COR-L47 (cell line): ENCODE results near the gene CCDC194.

Experiments
- DNase-seq: peaks from one replicate; lab custom pipeline; 2025; lab: John Stamatoyannopoulos, UW

CCDC194 gene, protein sequence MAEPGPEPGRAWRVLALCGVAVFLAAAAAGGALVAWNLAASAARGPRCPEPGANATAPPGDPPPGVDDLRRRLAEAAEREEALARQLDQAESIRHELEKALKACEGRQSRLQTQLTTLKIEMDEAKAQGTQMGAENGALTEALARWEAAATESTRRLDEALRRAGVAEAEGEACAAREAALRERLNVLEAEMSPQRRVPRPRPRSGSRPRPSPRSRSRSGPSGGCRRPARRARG

DNA sequence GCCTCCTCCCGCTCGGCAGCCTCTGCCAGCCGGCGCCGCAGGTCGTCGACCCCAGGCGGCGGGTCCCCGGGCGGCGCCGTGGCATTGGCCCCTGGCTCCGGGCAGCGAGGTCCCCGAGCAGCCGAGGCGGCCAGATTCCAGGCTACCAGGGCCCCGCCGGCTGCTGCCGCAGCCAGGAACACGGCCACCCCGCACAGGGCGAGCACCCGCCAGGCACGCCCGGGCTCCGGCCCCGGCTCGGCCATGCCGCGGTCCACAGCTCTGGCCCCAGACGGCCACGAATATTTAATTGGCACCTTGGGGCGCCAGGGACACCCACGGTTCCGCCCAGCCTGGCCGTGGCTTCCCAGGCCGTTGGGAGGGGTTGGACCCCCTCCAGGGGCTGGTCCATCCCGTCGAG is at the start of gene CCDC194:
Gene CCDC194, minus strand, starts transcription at position 283 of the 400 bp plus-strand sequence. Its CDS starts 38 bp downstream, at position 245.
- DNase-seq: no peak

DNA sequence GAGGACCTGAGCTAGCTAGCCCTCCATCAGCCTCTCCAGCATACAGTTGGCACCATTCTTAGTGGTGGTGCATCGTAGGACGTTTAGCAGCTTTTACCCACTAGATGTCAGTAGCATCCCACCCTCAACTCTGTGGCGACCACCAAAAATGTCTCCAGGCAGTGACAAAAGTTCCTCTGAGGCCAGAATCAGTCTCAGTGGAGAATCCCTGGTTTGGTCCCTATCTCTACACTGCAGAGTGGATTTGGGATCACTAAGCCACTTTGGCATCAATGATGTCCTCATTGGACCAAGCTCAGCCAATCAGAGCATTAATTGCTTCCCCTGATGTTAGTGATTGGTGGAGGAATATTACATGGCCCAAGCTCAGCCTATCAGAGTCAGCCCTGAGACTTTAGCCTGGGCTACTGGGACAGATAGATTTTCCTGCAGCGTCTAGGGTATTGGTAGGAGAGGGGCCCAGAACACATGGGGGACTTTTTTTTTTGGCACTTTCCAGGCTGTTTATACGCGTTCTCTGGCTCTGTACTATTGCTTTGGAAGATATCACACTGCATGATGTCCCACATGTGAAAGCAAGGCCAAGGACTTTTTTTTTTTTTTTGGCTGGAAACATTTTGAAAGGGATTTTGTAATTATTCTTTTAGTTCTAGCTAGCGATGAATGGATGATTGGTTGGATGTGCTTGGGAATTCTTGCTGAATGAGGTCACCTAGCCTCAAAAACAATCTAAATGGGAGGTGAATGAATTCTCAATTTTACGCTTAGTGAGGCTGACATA is 47.4 kb upstream of the CCDC194 start:
- DNase-seq: no peak

DNA sequence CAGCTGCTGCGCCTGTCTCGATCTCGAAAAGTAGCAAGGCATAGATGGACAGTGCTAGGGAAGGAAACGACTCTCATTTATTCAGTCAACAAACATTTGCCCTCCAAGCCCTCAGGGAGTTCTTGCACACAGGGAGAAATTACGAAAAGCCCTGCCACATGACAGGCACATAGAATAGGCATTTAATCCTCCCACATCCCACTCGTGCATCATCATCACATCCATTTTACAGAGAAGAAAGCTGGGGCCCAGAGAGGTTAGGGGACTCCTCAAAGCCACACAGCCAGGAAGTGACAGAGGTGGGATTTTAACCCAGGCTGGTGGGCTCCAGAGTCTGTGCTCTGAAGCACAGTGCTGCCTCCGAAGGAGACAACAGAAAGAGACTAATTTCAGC is 42.9 kb upstream of the CCDC194 start:
- DNase-seq: no peak

DNA sequence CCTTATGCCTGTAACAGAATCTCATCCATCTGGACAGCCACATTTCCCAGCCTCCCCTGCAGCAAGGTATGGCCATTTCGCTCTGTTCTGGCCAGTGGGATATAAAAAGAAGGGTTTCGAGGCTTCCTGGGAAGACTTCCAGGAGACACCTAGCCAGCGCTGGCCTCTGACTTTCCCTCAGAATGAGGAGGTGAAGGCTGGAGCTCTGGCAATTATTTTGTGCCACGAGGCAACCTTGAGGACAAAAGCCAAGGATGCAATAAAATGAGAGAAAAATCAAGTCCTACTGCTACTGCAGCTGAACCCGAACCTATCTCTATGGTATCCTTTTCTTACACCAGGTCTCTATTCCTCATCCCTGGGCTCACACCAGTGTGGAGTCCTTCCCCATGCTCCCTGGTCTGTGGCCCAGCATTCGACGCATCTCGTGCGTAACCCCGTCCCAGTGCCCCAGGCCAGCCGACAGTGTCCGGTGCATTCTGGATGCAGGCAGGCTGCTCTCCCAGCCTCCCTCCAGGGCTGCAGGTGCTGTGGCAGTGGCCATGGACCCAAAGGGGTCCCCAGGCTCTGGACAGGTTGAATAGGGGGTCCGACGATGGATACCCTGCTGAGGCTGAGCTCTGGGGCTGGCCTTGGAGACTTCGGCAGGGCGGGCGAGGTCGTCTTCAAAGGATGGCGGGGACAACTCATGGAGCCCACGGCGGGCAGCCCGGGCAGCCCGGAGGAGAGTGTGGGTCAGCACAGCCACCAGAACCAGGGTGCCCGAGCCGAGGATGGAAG is 42.3 kb upstream of the CCDC194 start:
- no peak for DNase-seq

DNA sequence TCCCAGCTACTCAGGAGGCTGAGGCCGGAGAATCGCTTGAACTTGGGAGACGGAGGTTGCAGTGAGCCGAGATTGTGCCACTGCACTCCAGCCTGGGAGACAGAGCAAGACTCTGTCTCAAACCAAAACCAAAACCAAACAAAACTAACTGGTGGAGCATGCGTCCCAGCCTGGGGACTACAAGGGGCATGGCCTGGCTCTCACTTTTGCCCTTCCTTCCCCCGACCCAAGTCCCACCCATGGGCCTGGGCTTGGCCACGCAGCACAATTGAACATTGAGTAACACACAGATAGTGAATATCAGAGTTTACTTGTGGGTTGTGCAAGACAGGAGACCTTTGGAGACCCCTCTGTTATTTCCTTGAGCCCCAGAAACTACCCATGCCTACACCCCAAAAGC is 41.2 kb upstream of the CCDC194 start:
- no peak for DNase-seq

DNA sequence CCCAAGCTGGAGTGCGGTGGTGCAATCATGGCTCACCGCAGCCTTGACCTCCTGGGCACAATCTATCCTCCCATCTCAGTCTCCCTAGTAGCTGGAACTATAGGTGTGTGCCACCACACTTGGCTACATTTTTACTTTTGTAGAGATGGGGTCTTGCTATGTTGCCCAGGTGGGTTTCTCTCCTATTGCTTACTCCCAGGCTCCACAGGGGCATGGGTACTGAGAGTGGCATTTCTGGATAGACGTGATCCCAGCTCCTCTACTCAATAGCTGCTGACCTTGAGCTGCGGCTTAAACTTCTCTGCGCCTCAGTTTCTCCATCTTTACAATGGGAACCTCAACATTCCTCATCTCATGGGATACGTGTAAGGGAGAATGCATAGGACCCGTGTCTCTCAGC is 37.4 kb upstream of the CCDC194 start:
- DNase-seq: no peak

DNA sequence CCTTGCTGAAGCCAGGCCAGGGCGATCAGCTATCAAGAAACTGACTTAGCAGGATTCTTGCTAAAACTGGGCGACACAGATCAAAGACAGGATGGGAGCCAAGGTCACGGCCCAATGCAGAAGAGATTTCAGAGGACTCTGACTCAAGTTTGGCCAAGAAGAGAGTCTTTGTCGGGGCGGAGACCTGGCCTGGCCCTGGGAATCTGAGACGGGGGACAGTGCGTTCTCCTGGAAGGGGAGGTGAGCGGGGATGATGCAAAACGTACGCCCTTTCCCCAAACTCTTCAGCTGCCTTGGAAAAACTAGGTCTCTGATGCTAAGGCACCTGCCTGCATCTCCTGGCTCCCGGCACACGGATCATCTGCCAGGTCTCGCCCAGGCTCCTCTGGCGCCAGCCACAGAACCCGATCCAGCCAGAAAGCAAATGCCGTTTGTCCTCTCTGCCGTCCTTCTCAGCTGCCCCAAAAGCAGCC is 35.7 kb upstream of the CCDC194 start:
- no peak for DNase-seq

DNA sequence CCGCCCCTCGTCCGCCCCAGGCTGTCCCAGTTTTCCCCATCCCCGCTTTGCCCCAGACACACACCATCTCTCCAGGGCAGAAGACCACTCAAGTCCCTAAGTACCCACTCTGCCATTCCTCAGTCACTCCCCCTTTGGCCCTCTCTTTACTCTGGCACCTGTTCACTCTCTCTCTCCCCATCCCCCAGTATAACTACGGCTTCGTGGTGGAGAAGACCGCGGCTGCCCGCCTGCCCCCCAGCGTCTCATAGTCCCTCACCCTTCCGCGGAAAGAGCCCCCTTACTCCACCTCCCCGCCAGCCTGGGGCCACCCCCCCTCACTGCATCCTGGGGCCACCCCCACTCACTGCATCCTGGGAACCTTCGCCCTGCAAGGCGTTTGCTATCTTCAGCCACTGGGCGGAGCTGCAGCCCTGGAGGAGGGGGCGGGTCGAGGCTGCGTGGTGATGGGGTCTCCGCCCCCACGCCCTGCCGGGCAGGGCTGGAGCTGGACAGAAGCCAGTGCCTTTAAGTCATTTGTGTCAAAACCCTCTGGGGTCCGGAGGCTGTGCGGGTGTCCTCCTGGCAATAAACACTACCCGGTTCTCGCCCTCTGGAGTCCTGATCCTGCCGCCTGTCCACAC is 30.9 kb upstream of the CCDC194 start:
- DNase-seq: peak; percentile 71

DNA sequence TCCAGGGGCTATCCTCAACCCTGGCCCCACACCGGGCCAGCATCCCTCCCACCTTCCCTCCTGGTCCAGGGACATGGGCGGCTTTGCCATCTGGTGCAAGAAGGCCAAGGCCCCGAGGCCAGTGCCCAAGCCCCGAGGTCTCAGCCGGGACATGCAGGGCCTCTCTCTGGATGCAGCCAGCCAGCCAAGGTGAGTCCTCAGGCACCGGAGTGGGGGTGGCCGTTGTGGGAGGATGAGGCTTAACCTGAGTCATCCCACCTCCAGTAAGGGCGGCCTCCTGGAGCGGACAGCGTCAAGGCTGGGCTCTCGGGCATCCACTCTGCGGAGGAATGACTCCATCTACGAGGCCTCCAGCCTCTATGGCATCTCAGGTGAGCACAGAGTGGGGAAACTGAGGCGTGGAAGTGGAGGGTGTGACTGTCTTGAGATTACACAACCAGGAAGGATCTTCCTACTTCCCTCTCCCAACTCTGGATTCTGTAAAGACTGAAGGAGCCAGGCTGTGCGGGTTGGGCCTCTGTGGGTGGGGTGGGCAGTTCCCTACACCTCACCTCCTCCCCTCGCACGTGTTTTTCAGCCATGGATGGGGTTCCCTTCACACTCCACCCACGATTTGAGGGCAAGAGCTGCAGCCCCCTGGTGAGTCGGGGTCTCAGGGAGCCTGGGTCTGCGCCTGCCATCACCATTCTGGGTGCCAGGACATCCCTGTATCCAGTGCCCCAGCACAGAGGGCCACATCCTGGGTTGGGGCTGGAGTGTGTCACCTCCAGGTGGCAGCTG is 29.6 kb upstream of the CCDC194 start:
- DNase-seq: no peak

DNA sequence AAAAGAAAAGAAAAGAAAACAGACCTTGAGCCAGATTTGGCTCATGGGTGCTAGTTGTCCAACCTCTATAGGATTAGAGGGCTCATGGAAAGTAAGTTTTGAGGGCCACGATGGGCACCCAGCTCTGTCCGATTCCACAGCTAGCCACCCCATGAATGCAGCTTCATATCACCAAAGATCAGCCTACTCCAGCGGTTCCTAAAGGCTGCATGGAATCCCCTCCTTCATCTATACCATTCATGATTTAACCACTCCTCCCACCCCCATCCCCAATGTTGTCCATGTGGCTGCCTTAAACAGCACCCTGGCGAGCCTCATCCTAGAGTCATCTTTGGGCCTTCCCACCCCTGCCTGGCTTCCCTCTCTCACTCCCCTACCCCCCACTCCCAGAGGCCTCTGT is 27.9 kb upstream of the CCDC194 start:
- no peak for DNase-seq

DNA sequence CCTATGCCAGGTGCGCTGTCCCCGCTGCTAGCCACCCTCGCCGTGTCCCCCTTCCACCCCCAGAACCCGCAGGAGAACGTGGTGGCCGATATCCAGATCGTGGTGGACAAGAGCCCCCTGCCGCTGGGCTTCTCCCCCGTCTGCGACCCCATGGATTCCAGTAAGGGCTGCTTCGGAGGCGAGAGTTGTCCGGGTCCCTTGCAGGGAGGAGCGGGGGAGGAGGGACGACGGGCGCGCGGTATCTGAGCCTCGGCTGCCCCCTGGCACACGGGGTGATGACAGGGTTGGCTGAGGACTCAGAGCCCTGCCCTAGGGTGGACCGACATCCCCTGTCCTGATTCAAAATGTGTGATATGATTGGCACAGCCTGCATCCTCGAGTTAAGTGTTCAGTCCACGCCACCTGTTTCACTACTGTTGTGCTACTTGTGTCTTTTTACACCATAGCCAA is 26.5 kb upstream of the CCDC194 start:
- DNase-seq: no peak

DNA sequence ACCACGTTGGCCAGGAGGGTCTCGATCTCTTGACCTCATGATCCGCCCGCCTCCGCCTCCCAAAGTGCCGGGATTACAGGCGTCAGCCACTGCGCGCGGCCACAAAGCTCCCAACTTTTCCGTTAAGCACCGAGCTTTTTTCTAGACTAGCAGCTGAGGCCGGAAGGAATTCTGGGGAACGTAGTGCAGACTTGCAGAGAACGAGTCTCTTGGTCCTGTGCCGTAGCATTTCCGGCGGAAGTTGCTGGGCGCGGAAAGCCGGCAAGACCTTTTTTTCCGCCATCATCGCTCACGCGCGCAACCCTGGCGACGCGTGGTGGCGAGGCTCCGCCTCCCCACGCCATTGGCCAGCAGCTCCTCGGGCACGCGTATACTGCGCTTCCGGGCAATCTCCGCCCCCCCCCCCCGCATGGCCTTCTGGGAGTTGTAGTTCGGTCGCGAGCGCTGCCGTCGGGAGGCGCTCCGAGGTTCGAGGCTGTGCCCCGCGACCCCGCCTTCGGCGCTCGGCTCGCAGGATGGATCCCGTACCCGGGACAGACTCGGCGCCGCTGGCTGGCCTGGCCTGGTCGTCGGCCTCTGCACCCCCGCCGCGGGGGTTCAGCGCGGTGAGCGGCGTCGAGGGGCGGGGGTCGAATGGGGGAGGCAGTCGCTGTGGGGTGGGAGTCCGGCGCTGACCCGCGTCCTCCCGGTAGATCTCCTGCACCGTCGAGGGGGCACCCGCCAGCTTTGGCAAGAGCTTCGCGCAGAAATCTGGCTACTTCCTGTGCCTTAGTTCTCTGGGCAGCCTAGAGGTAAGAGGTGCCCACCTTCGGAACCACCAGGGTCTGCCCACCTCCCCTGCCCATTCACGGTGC is 25.9 kb upstream of the CCDC194 start, which contains the start of gene MVB12A:
Gene MVB12A, plus strand, starts transcription at position 427 of the 854 bp plus-strand sequence. Its CDS starts 89 bp downstream, at position 516.
- peak; percentile 98 for DNase-seq

DNA sequence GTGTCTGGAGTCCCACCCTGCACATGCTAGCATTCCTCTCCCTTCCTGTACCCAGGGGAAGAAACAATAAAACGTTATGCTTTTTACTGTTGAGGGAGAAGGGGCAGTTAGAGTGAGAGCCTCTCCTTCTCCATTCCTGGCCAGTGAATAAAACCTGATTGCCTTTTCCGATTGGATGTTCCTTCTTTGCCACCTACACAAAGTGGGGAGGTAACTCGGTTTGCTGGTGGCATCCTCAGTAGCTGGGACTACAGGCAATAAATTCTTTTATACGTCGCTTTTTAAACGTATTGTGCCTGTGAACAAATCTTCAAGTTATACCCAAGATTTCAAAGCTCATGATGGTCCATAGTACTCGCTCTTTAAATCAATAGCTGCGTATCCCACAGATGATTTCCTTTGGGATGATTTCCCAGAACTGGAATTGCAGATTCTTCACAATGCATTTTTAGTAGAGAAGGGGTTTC is 25.2 kb upstream of the CCDC194 start:
- no peak for DNase-seq

DNA sequence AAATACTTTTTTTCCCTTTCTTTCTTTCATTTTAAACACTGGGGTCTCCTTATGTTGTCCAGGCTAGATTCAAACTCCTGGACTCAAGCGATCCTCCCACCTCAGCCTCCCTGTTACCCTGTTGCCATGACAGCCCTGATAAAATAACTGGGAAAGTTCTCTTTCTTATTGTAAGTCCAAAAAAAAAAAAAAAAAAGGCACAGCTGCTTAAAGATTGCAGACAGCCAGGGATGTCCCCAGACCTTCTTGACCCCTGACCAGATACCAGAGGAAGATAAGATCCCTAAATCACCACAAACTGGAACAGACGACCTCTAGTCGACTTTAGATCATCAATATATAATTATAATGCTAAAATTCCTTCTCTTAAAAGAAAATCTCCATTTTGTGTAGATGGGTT is 24.7 kb upstream of the CCDC194 start:
- DNase-seq: no peak

DNA sequence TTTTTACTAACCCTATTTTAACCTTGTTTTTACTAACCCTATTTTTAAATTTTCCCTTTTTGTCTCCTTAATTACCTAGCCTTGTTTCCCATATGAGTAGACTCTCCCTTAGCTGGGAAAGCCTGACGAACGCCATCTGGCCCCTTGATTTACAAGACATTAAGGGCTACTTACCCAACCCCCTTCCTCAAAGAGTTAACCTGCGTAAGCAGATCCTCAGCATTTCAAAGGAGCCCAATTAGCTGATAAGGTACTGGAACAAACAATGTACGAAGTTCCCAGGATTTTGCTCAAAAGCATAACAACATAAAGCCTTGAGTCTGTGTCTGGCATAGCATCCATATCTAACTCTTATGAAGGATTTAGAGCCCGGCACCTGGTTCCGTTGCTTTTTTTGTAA is 21.1 kb upstream of the CCDC194 start:
- DNase-seq: no peak

DNA sequence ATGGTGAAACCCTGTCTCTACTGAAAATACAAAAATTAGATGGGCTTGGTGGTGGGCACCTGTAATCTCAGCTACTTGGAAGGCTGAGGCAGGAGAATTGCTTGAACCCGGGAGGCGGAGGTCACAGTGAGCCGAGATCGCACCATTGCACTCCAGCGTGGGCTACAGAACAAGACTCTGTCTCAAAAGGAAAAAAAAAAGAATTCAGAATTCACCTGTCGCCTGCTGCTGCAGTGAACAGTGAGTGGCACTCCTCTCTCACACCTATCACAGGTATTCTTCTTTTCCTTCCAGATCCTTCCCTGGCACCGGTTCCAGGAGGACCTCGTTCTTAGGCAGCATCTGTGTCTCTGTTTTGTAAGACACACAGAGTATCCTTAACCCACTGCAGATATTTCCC is 20.1 kb upstream of the CCDC194 start:
- DNase-seq: no peak

DNA sequence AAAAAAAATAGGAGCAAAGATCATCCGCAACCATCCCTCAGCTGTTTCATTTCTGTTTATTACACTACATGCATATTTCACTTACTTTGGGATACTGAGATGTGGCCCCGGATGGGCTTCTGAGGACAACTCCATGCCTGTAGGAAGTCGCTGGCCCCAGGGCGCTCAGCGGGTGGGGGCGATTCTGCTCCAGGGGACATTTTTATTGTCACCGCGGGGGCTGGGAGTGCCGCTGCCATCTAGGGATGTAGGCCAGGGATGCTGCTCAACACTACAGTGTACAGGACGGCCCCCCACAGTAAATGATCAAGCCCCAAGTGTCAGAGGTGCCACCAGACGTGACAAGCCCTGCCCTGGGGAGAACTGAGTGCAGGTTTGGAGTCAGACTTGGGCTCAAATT is 17.8 kb upstream of the CCDC194 start:
- DNase-seq: no peak

DNA sequence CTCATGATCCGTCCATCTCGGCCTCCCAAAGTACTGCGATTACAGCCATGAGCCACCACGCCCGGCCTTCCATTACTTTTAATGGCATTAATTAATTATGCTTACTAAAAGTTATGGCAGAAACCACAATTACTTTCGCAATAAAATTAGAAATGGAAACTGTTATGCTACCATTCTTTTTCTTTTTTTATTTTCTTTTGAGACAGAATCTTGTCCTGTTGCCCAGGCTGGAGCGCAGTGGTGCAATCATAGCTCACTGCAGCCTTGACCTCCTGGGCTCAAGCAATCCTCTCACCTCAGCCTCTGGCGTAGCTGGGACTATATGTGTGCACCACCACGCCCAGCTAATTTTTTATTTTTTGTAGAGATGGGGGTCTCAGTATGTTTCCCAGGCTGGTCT is 16.0 kb upstream of the CCDC194 start:
- DNase-seq: no peak

DNA sequence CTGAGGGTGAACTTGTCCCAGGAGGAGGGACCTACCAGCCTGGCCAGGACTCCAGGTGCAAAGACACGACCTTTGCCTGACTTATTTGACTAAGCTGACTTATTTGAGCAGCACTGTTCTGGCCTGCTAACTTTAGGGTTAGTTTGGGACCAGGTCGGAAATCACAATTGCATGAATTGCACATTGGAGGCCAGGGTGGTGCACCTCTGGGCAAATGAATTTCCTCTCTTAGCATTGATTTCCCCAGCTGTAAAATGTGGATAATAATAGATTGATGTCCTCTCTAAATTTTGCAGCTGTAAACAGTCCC is 12.8 kb upstream of the CCDC194 start:
- DNase-seq: no peak
